GM12892 (cell line): ENCODE results near the gene PIM3.

Experiments used
- DNase-seq: peaks from one replicate; pipeline ENCODE4 v3.0.0; 2011; ENCODE audit not compliant: insufficient read length
- FAIRE-seq: peaks from 2 replicates; lab custom pipeline; 2011; peaks lifted over from hg19 to GRCh38; lab: Jason Lieb, UNC
- POLR2A ChIP-seq: IDR thresholded peaks from 2 replicates; pipeline ENCODE4 v1.6.1; 2011; ENCODE audit warnings: low read depth, low read length, control low read depth
- POLR2AphosphoS5 ChIP-seq: IDR thresholded peaks from 2 replicates; pipeline ENCODE4 v1.6.1; 2011; ENCODE audit warnings: low read depth, low read length, control low read depth
- TAF1 ChIP-seq: IDR thresholded peaks from 2 replicates; pipeline ENCODE4 v1.6.1; 2011; ENCODE audit warnings: low read depth, mild to moderate bottlenecking, control low read depth, low read length, borderline replicate concordance

Gene PIM3

DNA sequence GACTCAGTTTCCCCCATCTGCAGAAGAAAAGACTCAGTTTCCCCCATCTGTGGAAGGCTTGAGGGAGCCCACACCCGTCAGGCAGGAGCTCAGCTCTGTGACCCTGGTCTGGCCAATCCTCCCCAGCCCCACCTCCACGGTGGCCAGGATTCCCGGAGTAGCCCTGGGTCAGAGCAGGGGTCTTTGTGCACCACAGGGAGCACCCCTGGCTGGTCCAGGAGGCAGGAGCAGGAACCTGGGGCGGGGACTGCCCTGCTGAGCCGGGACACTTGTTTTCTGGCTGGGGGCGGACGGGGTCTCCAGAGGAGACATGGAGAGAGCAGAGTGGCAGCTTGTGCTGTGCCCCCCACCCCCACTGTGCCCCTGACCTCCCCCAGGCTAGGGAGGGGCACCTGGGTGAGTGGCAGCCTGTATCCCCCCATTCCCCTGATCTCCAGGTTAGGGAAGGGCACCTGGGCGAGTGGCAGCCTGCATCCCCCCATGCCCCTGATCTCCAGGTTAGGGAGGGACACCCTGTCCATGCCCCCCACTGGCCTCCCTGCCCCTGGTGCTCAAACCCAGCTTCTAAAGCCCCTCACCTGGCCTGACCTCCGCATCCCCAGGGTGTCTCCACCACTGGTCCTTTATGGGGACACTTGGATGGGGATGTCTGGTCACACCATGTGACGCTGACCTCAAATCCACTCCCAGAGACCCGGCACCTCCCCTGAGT lies 33.2 kb downstream of the PIM3 start:
- TF ChIP-seq POLR2A, result no peak
- TF ChIP-seq POLR2AphosphoS5, result no peak
- no peak for TF ChIP-seq TAF1
- DNase-seq (no peak), FAIRE-seq (no peak)

DNA sequence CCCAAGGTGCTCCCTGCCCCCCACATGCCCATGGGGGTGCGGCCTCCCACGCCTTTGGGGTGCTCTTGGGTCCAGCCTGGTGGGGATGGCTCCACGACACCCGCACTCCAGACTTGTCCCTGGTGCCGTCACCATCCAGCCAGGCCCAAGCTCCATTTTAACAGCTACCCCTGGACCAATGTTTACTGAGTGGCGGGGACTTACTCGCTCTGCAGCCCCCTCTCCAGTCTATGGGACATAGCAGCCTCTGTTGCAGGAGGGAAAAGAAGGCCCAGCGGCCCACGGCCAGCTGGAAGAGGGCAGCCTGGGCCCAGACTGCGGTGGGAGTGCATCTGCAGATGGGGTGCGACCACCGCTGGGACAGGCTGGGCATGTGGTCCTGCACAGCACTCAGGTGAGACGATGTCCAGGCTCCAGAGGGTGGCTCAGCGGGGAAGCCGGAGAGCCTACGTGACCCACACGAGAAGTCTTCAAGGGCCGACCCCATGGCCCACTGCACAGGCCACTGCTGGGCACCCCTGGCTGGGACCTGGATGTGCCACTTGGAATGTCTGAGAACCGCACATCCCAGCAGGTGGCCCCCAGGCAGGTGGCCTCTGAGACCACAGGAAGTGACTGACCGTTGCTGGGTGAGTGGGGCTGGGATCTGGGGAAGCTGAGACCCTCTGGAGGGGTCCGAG lies 33.9 kb downstream of the PIM3 start:
- FAIRE-seq (no peak), DNase-seq (no peak)
- no peak for TF ChIP-seq POLR2A

DNA sequence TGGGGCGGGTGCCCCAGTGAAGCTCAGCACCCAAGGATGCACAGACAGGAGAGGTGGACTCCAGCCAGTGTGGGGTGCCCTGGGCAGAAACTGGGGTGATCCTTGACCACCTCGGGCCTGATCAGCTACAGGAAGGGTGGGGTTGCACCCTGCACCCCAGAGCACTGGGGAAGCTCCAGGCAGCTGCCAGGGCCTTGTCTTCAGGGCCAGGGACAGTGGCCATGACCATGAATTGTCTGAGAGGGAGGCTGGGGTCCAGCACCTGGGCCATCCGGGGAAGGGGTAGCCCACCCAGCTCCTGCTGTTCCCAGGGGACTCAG lies 34.4 kb downstream of the PIM3 start:
- DNase-seq (no peak), FAIRE-seq (no peak)
- TF ChIP-seq POLR2A (no peak), TAF1 (no peak), POLR2AphosphoS5 (no peak)

DNA sequence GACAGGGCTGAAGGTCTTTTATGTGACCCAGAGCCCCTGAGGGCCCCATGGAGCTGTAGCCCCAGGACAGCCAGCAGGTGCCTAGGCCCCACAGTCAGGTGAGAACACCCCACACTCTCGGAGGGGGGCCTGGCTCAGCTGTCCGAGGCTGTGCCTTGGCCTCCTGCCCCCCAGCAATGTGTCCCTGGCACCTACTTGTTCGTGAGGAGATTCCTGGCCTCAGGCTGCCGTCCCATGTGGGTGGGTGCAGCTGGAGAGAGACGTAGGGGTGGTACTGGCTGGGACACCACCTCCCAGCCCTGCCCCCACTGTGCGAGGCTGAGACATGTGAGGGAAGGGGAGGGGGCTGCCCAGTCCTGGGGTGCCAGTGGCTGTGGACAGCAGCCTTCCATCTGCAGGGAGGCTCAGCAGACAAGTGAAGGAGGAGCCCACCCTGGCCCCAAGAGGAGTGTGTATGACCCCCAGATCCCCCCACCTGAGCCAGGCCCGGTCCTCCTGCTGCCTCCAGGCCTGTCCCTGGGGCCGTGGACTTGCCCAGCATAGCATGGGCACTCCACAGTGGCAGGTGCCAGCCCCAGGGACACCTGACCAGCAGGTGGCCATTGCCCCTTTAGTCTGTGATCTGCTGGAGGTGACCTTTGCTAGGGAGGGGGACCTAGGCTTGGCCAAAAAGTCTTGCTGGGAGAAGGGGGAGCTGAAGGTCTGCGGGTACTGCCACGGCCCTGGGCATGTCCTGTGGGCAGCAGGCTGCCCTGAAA lies 35.0 kb downstream of the PIM3 start:
- no peak for TF ChIP-seq POLR2A
- no peak for TF ChIP-seq TAF1
- no peak for TF ChIP-seq POLR2AphosphoS5
- DNase-seq (no peak), FAIRE-seq (no peak)

DNA sequence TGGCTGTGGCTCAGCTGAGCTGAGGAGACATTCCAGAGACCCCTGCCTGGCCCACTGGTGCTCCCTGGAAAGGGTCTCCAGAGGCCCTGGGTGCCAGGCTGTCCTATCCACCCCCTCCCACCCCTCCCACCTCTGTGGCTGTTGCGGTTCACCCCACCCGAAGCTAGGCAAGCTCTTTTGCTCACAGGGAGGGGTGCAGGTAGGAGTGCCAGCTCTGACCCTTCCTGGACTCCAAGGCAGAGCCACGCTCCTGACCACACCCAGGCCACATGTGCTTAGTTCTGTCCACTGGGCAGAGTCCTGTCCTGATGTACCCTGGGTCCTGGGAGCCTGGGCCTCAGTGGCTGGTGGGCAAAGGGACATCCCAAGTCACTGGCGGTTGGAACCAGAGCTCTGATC lies 35.5 kb downstream of the PIM3 start:
- DNase-seq (no peak), FAIRE-seq (no peak)
- TF ChIP-seq POLR2AphosphoS5, result no peak

DNA sequence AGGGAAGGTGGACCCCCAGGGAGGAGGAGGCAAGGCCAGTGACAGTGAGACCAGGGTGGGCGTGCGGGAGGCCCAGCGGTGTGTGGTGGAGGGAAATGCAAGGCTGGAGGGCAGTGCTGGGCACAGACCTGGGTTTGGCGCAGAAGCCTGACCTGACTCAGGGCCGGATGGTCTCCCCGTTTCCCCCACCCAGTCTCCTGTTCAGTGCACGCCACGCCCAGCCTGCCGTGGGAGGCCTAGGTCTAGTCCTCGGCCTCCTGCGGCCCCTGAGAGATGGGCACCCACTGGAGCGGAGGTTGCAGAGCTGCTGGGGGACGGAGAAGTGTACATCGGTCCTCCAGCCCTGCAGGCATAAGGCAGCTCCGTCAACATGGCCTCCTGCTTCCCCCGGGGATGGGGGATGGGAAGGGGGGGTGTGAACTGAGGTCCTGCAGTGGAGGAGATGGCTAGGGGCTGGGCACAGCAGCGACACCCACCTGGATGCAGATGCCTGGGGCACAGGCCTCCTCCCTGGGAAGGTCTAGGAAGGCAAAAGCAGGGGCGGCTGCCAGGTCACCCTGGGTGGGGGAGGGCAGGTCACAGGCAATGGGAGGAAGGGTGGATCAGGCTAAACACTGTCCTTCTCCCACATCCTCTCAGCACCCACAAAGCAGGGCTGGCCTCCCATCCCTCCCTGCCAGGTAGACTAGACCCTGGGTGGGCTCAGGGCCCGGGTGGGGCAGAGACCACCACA lies 36.1 kb downstream of the PIM3 start:
- DNase-seq (no peak), FAIRE-seq (no peak)
- TF ChIP-seq TAF1 (no peak), POLR2A (no peak), POLR2AphosphoS5 (no peak)

DNA sequence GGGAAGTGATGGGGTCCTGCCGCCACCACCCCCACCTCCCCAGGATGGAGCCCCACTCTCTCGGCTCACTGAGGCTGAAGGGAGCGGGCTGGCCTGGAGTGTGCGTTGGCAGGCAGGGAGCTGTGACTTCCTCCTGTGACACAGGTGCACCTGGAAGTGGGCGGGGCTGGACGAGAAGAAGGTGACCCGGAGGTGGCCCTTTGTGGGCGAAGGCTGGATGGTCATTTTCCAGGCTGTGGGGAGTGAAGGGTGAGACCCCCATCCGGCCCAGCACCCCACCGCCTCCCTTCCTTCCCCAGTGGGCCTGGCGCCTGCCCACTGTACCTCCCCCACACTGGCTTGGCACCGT lies 36.7 kb downstream of the PIM3 start:
- no peak for TF ChIP-seq POLR2A
- TF ChIP-seq TAF1, result no peak
- no peak for TF ChIP-seq POLR2AphosphoS5
- DNase-seq (no peak), FAIRE-seq (no peak)

DNA sequence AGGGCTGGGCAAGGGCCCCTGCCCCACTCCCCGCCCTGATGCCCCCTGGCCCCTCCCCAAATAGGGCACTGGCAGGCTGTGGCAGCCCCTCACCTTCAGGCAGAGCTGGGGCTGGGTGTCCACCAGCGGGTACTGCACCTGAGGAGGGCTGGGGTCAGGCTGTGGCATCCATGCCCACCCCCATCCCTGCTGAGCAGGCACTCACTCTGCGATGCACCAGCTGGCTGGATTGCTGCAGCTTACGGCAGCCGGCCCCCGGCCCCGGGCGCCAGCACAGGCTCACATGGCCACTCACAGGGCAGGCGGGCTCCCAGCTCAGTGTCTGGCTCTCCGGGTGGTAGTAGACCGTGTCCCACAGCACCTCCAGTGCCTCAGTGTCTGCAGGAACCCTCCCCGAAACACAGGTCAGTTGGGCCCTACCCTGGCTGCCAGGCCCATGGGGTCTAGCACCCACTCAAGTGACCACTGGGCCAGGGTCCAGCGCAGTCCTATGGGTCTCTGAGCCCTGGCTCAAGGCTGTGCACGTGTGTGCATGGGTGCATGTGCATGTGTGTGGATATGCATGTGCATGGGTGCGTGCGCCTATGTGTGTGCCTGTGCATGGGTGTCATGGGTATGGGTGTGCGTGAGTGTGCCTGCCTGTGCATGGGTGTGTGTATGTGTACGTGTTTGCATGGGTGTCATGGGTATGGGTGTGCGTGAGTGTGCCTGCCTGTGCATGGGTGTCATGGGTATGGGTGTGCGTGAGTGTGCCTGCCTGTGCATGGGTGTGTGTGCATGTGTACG lies 37.6 kb downstream of the PIM3 start:
- no peak for TF ChIP-seq POLR2A
- TF ChIP-seq POLR2AphosphoS5, result no peak
- TF ChIP-seq TAF1, result no peak
- no peak for FAIRE-seq
- DNase-seq, result no peak

DNA sequence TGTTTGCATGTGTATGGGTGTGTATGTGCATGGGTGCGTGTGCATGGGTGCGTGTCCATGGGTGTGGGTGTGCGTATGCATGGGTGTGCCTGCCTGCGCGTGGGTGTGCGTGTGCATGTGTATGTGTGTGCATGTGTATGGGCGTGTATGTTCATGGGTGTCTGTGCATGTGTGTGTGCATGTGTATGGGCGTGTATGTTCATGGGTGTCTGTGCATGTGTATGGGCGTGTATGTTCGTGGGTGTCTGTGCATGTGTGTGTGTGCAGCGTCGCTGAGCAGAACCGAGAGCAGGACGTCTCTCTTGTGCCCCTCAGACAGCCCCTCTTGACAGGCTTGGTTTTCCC lies 38.1 kb downstream of the PIM3 start:
- DNase-seq (no peak), FAIRE-seq (no peak)
- TF ChIP-seq POLR2AphosphoS5 (no peak), POLR2A (no peak), TAF1 (no peak)

DNA sequence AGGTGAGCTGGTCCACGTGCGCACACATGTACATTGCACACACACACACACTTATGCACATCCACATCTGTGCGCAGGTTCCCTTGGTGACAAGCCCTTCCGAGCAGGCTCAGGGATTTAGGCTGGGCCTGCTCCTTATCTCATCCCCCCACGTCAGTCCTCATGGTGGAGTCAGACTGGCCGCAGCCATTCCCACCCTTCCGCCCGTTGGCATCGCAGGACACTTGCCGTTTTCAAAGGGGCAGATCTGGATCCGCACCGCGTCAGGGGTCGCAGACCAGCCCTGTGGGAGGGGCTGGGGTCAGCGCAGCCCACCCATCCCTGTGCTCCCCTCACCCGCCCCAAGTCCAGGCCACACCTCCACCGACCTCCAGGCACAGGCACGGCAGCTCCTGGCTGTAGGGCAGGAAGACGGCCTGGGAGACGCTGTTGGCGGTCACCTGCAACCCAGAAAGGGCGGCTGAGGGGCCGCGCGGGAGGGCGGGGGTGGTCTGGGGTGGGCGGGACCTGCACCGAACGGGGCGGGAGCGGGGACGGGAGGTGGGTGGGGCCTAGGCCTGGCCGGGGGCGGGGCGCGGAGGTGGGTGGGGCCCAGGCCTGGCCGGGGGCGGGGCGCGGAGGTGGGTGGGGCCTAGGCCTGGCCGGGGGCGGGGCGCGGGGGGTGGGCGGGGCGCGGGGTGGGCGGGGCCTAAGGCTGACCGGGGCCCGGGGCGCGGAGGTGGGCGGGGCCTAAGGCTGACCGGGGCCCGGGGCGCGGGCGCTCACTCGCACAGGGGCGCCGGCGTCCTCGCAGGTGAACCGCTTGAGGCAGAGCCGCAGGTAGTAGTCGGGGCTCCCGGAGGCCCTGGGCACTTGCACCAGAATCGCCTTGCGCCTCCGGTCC lies 38.7 kb downstream of the PIM3 start:
- TF ChIP-seq POLR2AphosphoS5 (no peak), TAF1 (no peak)
- no peak for DNase-seq
- FAIRE-seq, result no peak

DNA sequence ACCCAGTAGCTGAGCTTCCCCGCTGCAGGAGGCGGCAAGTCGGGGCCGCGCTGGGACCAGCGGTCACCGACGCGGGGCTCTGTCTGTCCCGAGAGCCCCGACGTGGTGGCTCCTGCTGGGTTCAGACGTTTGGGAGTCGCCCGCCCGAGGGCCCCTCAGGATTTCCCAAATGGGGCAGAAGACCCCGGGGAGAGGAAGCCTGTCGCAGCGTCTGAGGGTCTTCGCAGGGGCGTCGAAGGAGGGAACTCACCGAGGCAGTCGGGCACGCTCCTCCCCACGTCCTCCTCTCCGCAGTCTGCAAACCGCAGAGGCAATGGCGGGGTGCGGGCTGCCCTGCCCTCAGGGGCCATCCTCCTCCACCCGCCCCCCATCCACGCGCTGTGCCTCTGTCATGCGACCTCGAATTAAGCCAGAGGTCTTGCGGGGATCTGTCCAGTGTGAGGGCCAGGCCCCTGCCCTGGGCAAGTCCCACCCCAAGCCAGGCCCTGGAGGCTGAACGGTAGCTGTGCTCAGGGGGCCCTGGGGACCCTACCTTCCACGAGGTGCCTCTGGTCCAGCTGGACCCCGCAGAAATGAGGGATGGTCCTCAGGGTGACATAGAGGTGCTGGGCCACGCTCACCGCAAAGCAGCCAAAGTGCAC lies 39.5 kb downstream of the PIM3 start:
- DNase-seq, result no peak
- FAIRE-seq, result no peak
- TF ChIP-seq POLR2AphosphoS5, result no peak
- no peak for TF ChIP-seq TAF1
- no peak for TF ChIP-seq POLR2A
